Activated naive CD4-positive, alpha-beta T cell treated with anti-CD3 and anti-CD28 coated beads, Interleukin-2, amount 10 ng/mL, durations not matched to agents 7 days and 5 days (primary cell): ENCODE results near the gene SERPINE1.
"Not testable (repeated sequence)": the region's sequence is repeated elsewhere in the genome, so short reads cannot be mapped to it uniquely, and the experiment has no call there.

Source experiments
- CTCF ChIA-PET: fragments of 350-600 bp; sonication (Branson Sonifier 250); formaldehyde crosslinking; loops from one replicate; lab custom pipeline; 2021; ENCODE audit warnings: antibody characterized with exemption; lab: Charles Lee
- DNase-seq: peaks from one replicate; pipeline ENCODE4 v3.0.0-alpha.2; 2020
- H3K27ac Mint-ChIP-seq: one replicate; pipeline ENCODE4 v1.8.0; 2021; ENCODE audit warnings: mild to moderate bottlenecking, moderate library complexity, mixed read lengths
- H3K27me3 Mint-ChIP-seq: one replicate; pipeline ENCODE4 v1.8.0; 2021; ENCODE audit warnings: mild to moderate bottlenecking, mixed read lengths
- H3K36me3 Mint-ChIP-seq: one replicate; pipeline ENCODE4 v1.8.0; 2021; ENCODE audit warnings: mixed read lengths
- H3K4me1 Mint-ChIP-seq: one replicate; pipeline ENCODE4 v1.8.0; 2021; ENCODE audit warnings: mixed read lengths
- H3K4me3 Mint-ChIP-seq: one replicate; pipeline ENCODE4 v1.8.0; 2021; ENCODE audit warnings: mild to moderate bottlenecking, moderate library complexity, mixed read lengths
- H3K9me3 Mint-ChIP-seq: one replicate; pipeline ENCODE4 v1.8.0; 2021; ENCODE audit warnings: mixed read lengths

Gene SERPINE1

DNA sequence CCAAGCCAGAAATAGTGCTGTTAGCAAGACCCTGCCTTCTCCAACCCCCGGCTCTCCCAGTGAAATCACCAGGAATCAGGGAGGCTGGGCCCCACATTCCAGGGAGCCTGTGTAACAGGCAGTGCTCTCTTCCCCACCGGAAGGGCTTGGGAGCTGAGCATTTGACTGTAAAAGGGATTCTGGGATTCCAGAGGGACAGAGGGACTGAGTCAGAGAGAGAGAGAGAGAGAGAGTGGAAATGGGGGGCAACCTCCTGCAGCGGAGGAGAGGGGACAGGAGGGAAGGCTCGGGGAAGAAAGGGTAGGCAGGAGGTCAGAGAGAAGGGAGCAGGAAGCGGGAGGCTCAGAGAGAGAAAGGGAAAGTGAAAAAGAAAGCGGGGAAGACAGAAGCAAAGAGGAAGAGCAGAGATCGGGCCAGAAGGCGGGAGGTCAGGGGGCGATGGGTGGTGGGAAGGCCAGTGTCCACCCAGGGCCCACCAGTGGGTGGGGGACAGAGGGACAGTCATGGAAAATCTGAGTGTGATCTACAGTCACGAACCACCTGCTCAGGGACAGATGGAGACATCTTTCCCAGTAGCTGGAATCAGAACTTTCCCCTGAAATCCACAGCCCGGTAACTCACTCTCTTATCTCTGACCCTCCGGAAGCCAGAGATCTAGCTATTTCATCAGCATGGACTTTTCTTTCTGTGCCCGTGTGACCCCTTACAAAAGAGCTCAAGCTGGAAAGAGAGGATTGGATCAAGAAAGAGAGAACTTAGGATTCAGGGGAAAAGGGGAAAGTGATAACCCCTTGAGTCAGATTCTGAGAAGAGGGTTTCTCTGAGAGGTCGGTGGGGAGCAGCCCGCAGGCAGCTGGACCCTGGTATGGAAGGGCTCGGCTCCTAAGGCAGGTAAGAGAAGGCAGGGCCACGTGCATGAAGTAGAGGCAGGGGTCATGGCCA lies 4.6 kb upstream of the SERPINE1 start:
- H3K4me3 Mint-ChIP-seq, result peak overlapping the region; percentile 59
- peaks cover 50% of the 10 kb centered on the region for H3K4me1 Mint-ChIP-seq
- no peak for DNase-seq
- peaks cover 88% of the 10 kb centered on the region for H3K27me3 Mint-ChIP-seq
- no peaks in the 10 kb centered on the region for H3K36me3 Mint-ChIP-seq
- CTCF ChIA-PET, result interaction anchor here (1.0 to 1.7 kb wide), 5 partner anchors 16 to 121 kb away, joined by 3 to 6 read pairs (median 4); no protein-coding TSS in a partner anchor
- no peaks in the 10 kb centered on the region for H3K9me3 Mint-ChIP-seq
- H3K27ac Mint-ChIP-seq, result peak overlapping the region; percentile 42

DNA sequence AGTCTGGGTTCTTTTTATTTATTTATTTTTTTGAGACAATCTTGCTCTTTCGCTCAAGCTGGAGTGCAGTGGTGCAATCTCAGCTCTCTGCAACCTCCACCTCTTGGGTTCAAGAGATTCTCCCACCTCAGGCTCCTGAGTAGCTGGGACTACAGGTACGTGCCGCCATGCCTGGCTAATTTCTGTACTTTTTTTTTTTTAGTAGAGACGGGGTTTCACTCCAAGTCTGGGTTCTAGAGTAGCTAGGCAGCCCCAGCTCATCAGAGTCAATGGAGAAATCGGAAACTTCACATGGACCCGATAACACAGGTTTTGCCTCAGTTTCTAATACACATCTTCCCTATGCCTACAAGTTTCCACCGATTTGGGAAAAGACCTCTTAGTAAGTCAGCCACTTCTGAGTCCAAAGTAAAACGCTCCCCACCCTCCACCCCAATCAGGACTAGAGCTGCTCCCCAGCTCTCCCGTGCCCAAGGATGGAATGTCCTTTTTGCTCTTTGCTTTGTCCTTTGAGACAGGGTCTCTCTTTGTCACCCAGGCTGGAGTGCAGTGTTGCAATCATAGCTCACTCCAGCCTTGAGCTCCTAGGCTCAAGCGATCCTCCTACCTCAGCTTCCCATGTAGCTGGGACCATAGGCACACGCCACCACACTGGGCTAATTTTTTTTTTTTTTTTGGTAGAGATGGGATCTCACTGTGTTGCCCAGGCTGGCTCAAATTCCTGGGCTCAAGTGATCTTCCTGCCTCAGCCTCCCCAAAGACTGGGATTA lies 3.8 kb upstream of the SERPINE1 start:
- H3K9me3 Mint-ChIP-seq, result no peaks in the 10 kb centered on the region
- H3K36me3 Mint-ChIP-seq, result no peaks in the 10 kb centered on the region
- peaks cover 58% of the 10 kb centered on the region for H3K4me1 Mint-ChIP-seq
- H3K4me3 Mint-ChIP-seq, result no peak overlapping the region
- peaks cover 91% of the 10 kb centered on the region for H3K27me3 Mint-ChIP-seq
- no peak overlapping the region for H3K27ac Mint-ChIP-seq
- DNase-seq, result no peak
- CTCF ChIA-PET, result interaction anchor here (0.8 to 1.7 kb wide), 6 partner anchors 15 to 121 kb away, joined by 3 to 6 read pairs (median 4); no protein-coding TSS in a partner anchor

DNA sequence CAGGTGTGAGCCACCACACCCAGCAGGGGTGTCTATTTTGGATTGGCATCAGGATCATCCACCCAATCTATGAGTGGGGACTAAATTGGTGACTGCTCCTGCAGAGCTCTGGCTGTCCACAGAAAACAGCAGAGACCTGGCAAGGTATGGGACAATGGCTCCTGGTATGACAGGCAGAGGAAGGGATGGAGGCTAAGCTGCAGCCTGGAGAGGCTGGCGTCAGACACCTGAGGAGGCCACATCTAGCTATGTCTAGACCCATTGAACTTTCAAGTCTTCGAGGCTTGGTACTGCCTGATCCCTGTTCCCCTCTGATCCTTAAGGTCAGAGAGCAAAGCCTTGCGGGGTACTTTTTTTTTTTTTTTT lies 3.2 kb upstream of the SERPINE1 start:
- no peak overlapping the region for H3K27ac Mint-ChIP-seq
- CTCF ChIA-PET, result interaction anchor here (0.8 to 1.7 kb wide), 2 partner anchors 15 to 69 kb away, joined by 3 to 6 read pairs; no protein-coding TSS in a partner anchor
- H3K36me3 Mint-ChIP-seq, result no peaks in the 10 kb centered on the region
- H3K27me3 Mint-ChIP-seq, result peaks cover 97% of the 10 kb centered on the region
- no peaks in the 10 kb centered on the region for H3K9me3 Mint-ChIP-seq
- DNase-seq, result no peak
- peaks cover 61% of the 10 kb centered on the region for H3K4me1 Mint-ChIP-seq
- no peak overlapping the region for H3K4me3 Mint-ChIP-seq

DNA sequence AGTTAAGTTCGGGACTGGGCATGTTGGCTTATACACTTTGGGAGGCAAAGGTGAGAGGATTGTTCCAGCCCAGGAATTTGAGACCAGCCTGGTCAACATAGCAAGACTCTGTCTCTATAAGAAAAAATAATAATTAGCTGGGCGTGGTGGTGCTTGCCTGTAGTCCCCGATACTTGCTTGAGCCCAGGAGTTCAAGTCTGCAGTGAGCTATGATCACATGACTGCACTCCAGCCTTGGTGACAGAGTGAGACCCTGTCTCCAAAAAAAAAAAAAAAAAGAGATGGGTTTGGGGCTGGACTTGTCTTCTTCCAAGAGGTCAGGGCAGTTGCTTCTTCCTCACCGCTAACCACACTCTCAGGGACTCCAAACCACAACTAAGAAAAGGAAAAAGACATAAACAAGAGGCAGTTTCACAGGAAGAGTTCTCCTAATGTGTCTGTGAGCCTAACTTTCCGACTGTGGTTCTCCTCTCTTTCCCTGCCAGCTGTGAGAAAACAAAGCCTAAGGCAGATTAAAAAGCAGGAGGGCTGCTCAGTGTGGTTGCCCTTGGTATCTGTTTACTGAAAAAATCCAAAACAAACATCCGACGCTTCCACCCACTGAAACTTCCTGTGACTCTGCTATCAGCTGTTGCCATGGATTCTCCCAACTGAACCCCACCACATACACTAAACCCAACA lies 2.4 kb upstream of the SERPINE1 start:
- DNase-seq, result peak; percentile 30
- H3K27ac Mint-ChIP-seq, result peak overlapping the region; percentile 76

DNA sequence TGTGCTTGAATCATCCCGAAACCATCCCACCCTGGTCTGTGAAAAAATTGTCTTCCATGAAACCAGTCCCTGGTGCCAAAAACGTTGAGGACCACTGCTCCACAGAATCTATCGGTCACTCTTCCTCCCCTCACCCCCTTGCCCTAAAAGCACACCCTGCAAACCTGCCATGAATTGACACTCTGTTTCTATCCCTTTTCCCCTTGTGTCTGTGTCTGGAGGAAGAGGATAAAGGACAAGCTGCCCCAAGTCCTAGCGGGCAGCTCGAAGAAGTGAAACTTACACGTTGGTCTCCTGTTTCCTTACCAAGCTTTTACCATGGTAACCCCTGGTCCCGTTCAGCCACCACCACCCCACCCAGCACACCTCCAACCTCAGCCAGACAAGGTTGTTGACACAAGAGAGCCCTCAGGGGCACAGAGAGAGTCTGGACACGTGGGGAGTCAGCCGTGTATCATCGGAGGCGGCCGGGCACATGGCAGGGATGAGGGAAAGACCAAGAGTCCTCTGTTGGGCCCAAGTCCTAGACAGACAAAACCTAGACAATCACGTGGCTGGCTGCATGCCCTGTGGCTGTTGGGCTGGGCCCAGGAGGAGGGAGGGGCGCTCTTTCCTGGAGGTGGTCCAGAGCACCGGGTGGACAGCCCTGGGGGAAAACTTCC lies 784 bp upstream of the SERPINE1 start:
- peak; percentile 25 for DNase-seq
- no peaks in the 10 kb centered on the region for H3K36me3 Mint-ChIP-seq
- H3K4me3 Mint-ChIP-seq, result peak overlapping the region; percentile 16
- H3K27me3 Mint-ChIP-seq, result peaks cover 99% of the 10 kb centered on the region
- CTCF ChIA-PET, result interaction anchor here (0.7 to 2.0 kb wide), 6 partner anchors 11 to 165 kb away, joined by 3 to 5 read pairs (median 3); partner anchors contain the start of gene TRIM56
- no peaks in the 10 kb centered on the region for H3K9me3 Mint-ChIP-seq
- no peak overlapping the region for H3K27ac Mint-ChIP-seq
- peaks cover 61% of the 10 kb centered on the region for H3K4me1 Mint-ChIP-seq

More for the DNA sequence above, 2.4 kb upstream of the SERPINE1 start:
- H3K4me3 Mint-ChIP-seq, result no peak overlapping the region
- H3K27me3 Mint-ChIP-seq, result peaks cover 99% of the 10 kb centered on the region
- H3K4me1 Mint-ChIP-seq, result peaks cover 61% of the 10 kb centered on the region
- no peaks in the 10 kb centered on the region for H3K9me3 Mint-ChIP-seq
- H3K36me3 Mint-ChIP-seq, result no peaks in the 10 kb centered on the region
- CTCF ChIA-PET, result interaction anchor here (0.7 to 2.0 kb wide), 4 partner anchors 10 to 46 kb away, joined by 3 to 5 read pairs (median 3); no protein-coding TSS in a partner anchor

DNA sequence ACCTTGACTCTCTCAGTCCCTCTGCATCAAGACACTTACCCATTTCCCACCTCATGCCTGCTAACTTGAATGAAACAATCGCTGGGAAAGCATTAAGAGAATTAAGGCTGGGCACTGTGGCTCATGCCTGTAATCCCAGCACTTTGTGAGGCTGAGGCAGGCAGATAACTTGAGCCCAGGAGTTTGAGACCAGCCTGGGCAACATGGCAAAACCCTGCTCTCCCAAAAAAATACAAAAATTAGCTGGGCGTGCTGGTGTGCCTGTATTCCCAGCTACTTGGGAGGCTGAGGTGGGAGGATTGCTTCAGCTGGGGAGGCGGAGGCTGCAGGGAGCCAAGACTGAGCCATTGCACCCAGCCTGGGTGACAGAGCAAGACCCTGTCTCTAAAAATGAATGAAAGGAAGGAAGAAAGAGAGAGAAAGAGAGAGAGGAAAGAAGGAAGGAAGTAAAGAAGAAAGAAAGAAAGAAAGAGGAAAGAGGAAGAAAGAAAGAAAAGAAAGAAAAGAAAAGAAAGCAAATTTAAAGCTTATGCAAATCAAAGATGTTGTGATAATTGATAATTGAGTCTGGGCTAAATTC lies 646 bp downstream of the SERPINE1 start:
- Mint-ChIP-seq H3K4me3 (peak overlapping the region; percentile 53), H3K36me3 (no peaks in the 10 kb centered on the region), H3K9me3 (no peaks in the 10 kb centered on the region), H3K27me3 (peaks cover 100% of the 10 kb centered on the region), H3K27ac (no peak overlapping the region), H3K4me1 (peaks cover 52% of the 10 kb centered on the region)
- no peak for DNase-seq
- CTCF ChIA-PET, result interaction anchor here (1.6 kb wide), 1 partner anchor 164 kb away, joined by 3 read pairs; no protein-coding TSS in a partner anchor

DNA sequence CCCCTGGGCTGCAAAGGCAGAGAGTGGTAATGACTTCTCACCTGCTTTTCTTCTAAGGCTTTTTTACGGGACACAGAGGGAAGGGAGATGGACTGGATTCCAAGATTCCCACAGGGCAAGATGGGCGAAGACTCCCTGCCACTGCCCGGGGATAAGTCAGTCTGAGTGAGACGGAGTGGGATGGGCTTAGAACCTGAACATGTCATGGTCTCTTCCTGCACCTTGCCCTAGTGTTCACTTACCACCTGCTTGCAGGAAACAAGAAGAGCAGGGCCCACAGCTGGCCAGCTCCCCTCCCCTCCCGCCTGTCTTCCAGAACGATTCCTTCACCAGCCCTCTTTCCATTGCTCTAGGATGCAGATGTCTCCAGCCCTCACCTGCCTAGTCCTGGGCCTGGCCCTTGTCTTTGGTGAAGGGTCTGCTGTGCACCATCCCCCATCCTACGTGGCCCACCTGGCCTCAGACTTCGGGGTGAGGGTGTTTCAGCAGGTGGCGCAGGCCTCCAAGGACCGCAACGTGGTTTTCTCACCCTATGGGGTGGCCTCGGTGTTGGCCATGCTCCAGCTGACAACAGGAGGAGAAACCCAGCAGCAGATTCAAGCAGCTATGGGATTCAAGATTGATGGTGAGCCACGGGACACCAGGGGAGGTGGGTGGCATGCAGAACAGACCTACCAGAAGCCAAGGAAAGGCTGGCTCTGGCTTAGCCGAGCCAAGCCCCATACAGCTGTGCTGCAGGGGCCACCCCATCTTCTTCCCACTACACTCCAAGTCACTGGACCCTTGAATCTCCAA lies 1.3 kb downstream of the SERPINE1 start:
- CTCF ChIA-PET, result interaction anchor here (0.9 to 1.2 kb wide), 2 partner anchors 9 to 64 kb away, joined by 3 read pairs; no protein-coding TSS in a partner anchor
- H3K27me3 Mint-ChIP-seq, result peaks cover 96% of the 10 kb centered on the region
- no peak overlapping the region for H3K4me3 Mint-ChIP-seq
- H3K4me1 Mint-ChIP-seq, result peaks cover 47% of the 10 kb centered on the region
- H3K9me3 Mint-ChIP-seq, result no peaks in the 10 kb centered on the region
- no peaks in the 10 kb centered on the region for H3K36me3 Mint-ChIP-seq
- DNase-seq, result no peak
- H3K27ac Mint-ChIP-seq, result no peak overlapping the region

DNA sequence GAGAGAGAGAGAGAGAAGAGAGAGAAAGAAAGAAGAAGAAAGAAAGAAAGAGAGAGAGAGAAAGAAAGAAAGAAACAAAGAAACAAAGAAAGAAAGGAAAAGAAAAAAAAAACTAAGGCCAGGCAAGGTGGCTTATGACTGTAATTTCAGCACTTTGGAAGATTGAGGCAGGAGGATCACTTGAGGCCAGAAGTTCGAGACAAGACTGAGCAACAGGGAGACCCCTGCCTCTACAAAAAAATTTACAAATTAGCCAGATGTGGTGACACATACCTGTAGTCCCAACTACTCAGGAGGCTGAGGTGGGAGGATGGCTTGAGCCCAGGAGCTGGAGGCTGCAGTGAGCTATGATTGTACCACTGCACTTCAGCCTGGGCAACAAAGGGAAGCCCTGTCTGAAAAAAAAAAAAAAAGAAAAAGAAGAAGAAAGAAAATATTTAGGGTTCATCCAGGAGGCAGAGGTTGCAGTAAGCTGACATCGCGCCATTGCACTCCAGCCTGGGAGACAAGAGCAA lies 2.8 kb downstream of the SERPINE1 start:
- no peak for DNase-seq
- H3K36me3 Mint-ChIP-seq, result no peaks in the 10 kb centered on the region
- no peak overlapping the region for H3K4me3 Mint-ChIP-seq
- peaks cover 94% of the 10 kb centered on the region for H3K27me3 Mint-ChIP-seq
- CTCF ChIA-PET, result no interaction called here
- peaks cover 36% of the 10 kb centered on the region for H3K4me1 Mint-ChIP-seq
- no peak overlapping the region for H3K27ac Mint-ChIP-seq
- H3K9me3 Mint-ChIP-seq, result no peaks in the 10 kb centered on the region

DNA sequence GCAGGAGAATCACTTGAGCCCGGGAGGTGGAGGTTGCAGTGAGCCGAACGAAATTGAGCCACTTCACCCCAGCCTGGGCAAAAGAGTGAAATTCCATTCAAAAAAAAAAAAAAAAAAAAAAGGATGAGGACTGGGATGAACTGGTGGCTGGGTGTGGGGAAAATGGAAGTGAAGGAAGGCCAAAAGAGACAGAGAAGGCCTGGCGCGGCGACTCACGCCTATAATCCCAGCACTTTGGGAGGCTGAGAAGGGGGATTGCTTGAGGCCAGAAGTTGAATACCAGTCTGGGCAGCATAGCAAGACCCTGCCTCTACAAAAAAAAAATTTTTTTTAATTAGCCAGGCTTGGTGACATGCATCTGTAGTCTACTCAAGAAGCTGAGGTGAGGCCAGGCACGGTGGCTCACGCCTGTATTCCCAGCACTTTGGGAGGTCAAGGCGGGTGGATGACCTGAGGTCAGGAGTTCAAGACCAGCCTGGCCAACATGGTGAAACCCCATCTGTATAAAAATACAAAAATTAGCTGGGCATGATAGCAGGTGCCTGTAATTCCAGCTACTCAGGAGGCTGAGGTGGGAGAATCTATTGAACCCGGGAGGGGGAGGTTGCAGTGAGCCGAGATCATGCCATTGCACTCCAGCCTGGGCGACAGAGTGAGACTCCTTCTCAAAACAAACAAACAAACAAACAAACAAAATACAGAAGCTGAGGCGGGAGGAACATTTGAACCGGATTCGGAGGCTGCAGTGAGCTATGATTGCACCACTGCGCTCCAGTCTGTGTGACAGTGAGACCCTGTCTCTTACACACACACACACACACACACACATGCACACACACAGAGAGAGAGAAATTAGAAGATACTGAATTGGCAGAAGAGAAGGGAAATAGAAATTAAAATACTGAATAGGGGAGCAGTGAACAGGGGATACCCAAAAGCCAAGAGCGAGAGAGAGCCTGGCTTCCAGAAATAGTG lies 6.0 kb downstream of the SERPINE1 start:
- H3K4me3 Mint-ChIP-seq, H3K27ac Mint-ChIP-seq, H3K9me3 Mint-ChIP-seq, H3K4me1 Mint-ChIP-seq, DNase-seq, H3K36me3 Mint-ChIP-seq: not testable (repeated sequence)
- CTCF ChIA-PET, result interaction anchor here (1.2 to 3.4 kb wide), 3 partner anchors 10 to 150 kb away, joined by 3 to 14 read pairs (median 4); no protein-coding TSS in a partner anchor
- H3K27me3 Mint-ChIP-seq, result peaks cover 94% of the 10 kb centered on the region

DNA sequence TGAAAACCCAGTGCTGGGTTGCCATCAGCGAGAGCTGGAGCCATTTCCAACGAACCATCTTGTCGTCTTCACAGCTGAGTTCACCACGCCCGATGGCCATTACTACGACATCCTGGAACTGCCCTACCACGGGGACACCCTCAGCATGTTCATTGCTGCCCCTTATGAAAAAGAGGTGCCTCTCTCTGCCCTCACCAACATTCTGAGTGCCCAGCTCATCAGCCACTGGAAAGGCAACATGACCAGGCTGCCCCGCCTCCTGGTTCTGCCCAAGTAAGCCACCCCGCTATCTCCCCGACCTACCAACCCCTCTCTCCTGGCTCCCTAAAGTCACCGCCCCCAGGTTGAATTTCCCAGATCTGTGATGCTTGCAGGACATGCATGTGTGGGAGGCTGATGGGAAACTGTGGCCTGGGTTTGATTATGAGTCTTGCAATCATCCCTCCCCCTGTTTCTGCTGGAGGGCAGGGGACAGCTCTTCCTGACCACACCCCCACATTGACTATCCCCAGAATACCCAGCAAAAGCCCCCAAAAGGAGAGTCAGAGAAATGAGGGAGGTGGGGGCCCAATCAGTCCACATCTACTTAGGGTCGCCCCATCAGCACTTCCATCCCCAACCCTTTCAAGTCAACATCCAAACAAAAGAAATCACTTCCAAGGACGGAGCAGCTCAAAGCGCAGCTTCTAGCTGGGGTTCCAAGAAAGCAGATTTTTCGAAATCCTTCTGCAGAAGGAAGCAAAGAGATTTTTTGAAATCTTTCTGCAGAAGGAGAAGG lies 6.9 kb downstream of the SERPINE1 start:
- Mint-ChIP-seq H3K9me3 (no peaks in the 10 kb centered on the region), H3K27ac (no peak overlapping the region), H3K36me3 (no peaks in the 10 kb centered on the region), H3K4me3 (no peak overlapping the region), H3K27me3 (peaks cover 92% of the 10 kb centered on the region), H3K4me1 (peaks cover 12% of the 10 kb centered on the region)
- no peak for DNase-seq
- CTCF ChIA-PET, result interaction anchor here (0.8 to 3.4 kb wide), 5 partner anchors 9 to 149 kb away, joined by 3 to 14 read pairs (median 3); no protein-coding TSS in a partner anchor
